Hepatocyte (in vitro differentiated cells): ENCODE data around the gene ERMAP.

Experiments
- EZH2 ChIP-seq: fragments of 200-600 bp; sonication (generic); IDR thresholded peaks from 2 replicates; pipeline ENCODE4 v1.6.1; 2016; ENCODE audit warnings: antibody characterized with exemption, mild to moderate bottlenecking, borderline replicate concordance
- TF ChIP-seq, protein P1 (sequence below): fragments of 200-600 bp; sonication (generic); IDR thresholded peaks from 2 replicates; pipeline ENCODE4 v1.5.1; 2016; ENCODE audit warnings: antibody characterized with exemption, mild to moderate bottlenecking; ENCODE audit not compliant: poor library complexity

DNA sequence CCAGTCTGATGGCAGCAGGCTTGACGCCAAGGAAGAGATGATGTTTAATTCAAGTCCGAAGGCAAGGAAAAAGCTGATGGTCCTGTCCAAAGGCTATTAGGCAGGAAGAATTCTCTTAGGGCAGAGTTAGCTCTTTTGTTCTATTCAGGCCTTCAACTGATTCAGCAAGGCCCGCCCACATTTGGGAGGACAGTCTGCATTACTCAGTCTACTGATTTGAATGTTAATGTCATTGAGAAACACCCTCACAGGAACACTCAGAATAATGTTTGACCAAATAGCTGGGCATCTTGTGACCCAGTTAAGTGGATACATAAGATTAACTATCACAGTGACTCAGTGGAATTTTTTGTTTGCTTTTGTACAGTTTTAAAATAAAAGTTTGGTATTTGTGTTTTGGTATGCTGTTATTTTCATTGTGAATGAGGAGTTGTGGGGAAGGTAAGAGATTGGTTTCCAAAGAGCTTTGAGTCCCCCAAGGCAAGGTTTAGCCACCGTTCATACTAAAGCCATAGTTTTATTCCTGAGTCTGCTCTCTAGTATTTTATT lies 27.7 kb downstream of the ERMAP start:
- TF ChIP-seq, protein P1, sequence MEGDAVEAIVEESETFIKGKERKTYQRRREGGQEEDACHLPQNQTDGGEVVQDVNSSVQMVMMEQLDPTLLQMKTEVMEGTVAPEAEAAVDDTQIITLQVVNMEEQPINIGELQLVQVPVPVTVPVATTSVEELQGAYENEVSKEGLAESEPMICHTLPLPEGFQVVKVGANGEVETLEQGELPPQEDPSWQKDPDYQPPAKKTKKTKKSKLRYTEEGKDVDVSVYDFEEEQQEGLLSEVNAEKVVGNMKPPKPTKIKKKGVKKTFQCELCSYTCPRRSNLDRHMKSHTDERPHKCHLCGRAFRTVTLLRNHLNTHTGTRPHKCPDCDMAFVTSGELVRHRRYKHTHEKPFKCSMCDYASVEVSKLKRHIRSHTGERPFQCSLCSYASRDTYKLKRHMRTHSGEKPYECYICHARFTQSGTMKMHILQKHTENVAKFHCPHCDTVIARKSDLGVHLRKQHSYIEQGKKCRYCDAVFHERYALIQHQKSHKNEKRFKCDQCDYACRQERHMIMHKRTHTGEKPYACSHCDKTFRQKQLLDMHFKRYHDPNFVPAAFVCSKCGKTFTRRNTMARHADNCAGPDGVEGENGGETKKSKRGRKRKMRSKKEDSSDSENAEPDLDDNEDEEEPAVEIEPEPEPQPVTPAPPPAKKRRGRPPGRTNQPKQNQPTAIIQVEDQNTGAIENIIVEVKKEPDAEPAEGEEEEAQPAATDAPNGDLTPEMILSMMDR = no peak
- TF ChIP-seq EZH2 = no peak
